Measurements from ENCODE around the gene NMT2.

NMT2 gene

GRCh38 chr10:15182540-15183207 lies 14.2 kb upstream of the NMT2 start:
- DNase-seq (ENCODE audit: insufficient read length, low spot score) (no peak), FAIRE-seq (no peak)

GRCh38 chr10:15181576-15182156 lies 13.2 kb upstream of the NMT2 start:
- FAIRE-seq (no peak), DNase-seq (ENCODE audit: insufficient read length, low spot score) (no peak)

- FAIRE-seq (no peak), DNase-seq (ENCODE audit: insufficient read length, low spot score) (no peak)
Measured at GRCh38 chr10:15180736-15181135, 12.2 kb upstream of the NMT2 start.

GRCh38 chr10:15176269-15176668 lies 7.8 kb upstream of the NMT2 start:
- FAIRE-seq = no peak
- no peak for DNase-seq (ENCODE audit: insufficient read length, low spot score)

GRCh38 chr10:15175587-15175986 lies 7.1 kb upstream of the NMT2 start:
- DNase-seq (ENCODE audit: insufficient read length, low spot score) = no peak
- no peak for FAIRE-seq

GRCh38 chr10:15172306-15172840 lies 3.9 kb upstream of the NMT2 start:
- no peak for DNase-seq (ENCODE audit: insufficient read length, low spot score)
- FAIRE-seq = no peak

- FAIRE-seq = peak; percentile 31
- no peak for DNase-seq (ENCODE audit: insufficient read length, low spot score)
Measured at GRCh38 chr10:15169555-15170401, 1.3 kb upstream of the NMT2 start.

GRCh38 chr10:15168786-15169554 lies 477 bp upstream of the NMT2 start:
- peak; percentile 85 for DNase-seq (ENCODE audit: insufficient read length, low spot score)
- peak; percentile 48 for FAIRE-seq

- DNase-seq (ENCODE audit: insufficient read length, low spot score) (peak; percentile 44), FAIRE-seq (peak; percentile 66)
Measured at GRCh38 chr10:15167411-15168290, 842 bp downstream of the NMT2 start.

GRCh38 chr10:15166325-15166724 lies 2.2 kb downstream of the NMT2 start:
- FAIRE-seq (no peak), DNase-seq (ENCODE audit: insufficient read length, low spot score) (no peak)

- FAIRE-seq = no peak
- DNase-seq (ENCODE audit: insufficient read length, low spot score) = no peak
Measured at GRCh38 chr10:15163253-15163828, 5.2 kb downstream of the NMT2 start.

- DNase-seq (ENCODE audit: insufficient read length, low spot score) = no peak
- FAIRE-seq = no peak
Measured at GRCh38 chr10:15158972-15159371, 9.5 kb downstream of the NMT2 start.

- FAIRE-seq = no peak
- no peak for DNase-seq (ENCODE audit: insufficient read length, low spot score)
Measured at GRCh38 chr10:15158448-15158847, 10.0 kb downstream of the NMT2 start.

GRCh38 chr10:15155978-15156656 lies 12.4 kb downstream of the NMT2 start:
- FAIRE-seq (no peak), DNase-seq (ENCODE audit: insufficient read length, low spot score) (no peak)

- FAIRE-seq (no peak), DNase-seq (ENCODE audit: insufficient read length, low spot score) (no peak)
Measured at GRCh38 chr10:15152556-15152955, 15.9 kb downstream of the NMT2 start.

GRCh38 chr10:15150563-15150962 lies 17.9 kb downstream of the NMT2 start:
- FAIRE-seq (no peak), DNase-seq (ENCODE audit: insufficient read length, low spot score) (no peak)

- DNase-seq (ENCODE audit: insufficient read length, low spot score) (no peak), FAIRE-seq (no peak)
Measured at GRCh38 chr10:15149042-15149771, 19.3 kb downstream of the NMT2 start.
